ENCODE measurements around the gene TMCO4.

Gene TMCO4

DNA sequence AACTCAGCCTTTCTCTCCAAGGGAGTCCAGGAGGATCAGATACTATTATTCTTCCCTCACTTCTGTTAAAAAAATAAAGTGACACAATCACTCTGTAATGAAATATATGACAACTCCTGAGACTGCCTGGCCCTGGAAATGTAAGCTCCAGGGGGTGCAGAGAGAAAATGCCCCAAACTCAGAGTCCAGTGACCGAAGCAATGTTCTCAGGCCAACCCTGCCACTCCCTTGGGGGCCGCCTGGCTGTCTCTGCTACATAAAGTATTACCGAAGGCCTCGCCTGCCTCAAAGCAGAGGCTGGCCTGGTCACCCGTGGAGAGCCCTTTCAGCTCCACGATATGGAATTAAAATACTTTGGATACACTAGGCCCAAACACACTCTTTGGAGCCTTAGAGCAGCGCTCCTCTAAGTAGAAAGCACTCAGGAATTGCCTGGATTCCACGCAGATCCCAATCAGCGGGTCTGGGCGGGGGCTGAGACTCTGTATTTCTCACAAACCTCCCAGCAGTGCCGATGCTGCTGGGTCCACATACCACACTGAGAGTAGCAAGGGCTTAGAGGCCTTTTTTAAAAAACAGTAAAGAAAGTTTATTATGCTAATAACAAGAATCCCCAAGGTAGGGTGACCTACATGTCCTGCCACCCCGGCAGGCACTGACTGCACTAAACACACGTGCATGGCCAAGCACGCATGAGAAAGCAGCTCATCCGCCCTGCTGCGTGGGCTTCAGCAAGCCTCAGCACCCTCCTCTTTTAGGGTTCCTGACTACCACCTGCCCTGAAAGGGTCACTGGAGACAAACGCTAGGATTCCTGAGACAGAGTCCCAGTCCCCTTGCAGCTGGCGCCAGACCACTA lies 31.1 kb downstream of the TMCO4 start:
- Histone ChIP-seq H3K27me3 (ENCODE audit: control insufficient read depth in 1 of 2, insufficient read depth in 2 of 2, low read length in 2 of 2) (no peaks in the 10 kb centered on the region), H3K4me1 (ENCODE audit: control insufficient read depth in 1 of 2, insufficient read depth in 2 of 2, low read length in 2 of 2) (peaks cover 4 to 18% of the 10 kb centered on the region in 2 donors)

GRCh38 chr1:19765623-19766022 lies 34.1 kb downstream of the TMCO4 start:
- no peak overlapping the region for H3K4me3 ChIP-seq (ENCODE audit: low read depth in 1 of 2, low read length in 2 of 2)
- peak overlapping the region; percentile 3 for H3K27ac ChIP-seq (ENCODE audit: low read depth, low read length)
- H3K36me3 ChIP-seq (ENCODE audit: control insufficient read depth in 1 of 2, insufficient read depth in 2 of 2, low read length in 2 of 2), result peaks cover 7 to 22% of the 10 kb centered on the region in 2 donors

More for the DNA sequence above, 31.1 kb downstream of the TMCO4 start:
- H3K9me3 ChIP-seq (ENCODE audit: control insufficient read depth in 1 of 2, low read length in 2 of 2), result no peaks in the 10 kb centered on the region
- H3K36me3 ChIP-seq (ENCODE audit: control insufficient read depth in 1 of 2, insufficient read depth in 2 of 2, low read length in 2 of 2), result peaks cover 13 to 43% of the 10 kb centered on the region in 2 donors
- no peak overlapping the region for H3K4me3 ChIP-seq (ENCODE audit: low read depth in 1 of 2, low read length in 2 of 2)
- H3K27ac ChIP-seq (ENCODE audit: low read depth, low read length), result no peak overlapping the region
- H3K9ac ChIP-seq (ENCODE audit: low read depth in 1 of 2, low read length in 2 of 2), result no peak overlapping the region

GRCh38 chr1:19764848-19765247 lies 34.9 kb downstream of the TMCO4 start:
- H3K27ac ChIP-seq (ENCODE audit: low read depth, low read length), result peak overlapping the region; percentile 13
- no peak overlapping the region for H3K4me3 ChIP-seq (ENCODE audit: low read depth in 1 of 2, low read length in 2 of 2)
- H3K36me3 ChIP-seq (ENCODE audit: control insufficient read depth in 1 of 2, insufficient read depth in 2 of 2, low read length in 2 of 2), result peaks cover 3 to 14% of the 10 kb centered on the region in 2 donors

More at GRCh38 chr1:19765623-19766022, 34.1 kb downstream of the TMCO4 start:
- no peak overlapping the region for H3K9ac ChIP-seq (ENCODE audit: low read depth in 1 of 2, low read length in 2 of 2)
- H3K4me1 ChIP-seq (ENCODE audit: control insufficient read depth in 1 of 2, insufficient read depth in 2 of 2, low read length in 2 of 2), result peaks cover 4 to 21% of the 10 kb centered on the region in 2 donors
- H3K9me3 ChIP-seq (ENCODE audit: control insufficient read depth in 1 of 2, low read length in 2 of 2), result no peaks in the 10 kb centered on the region
- H3K27me3 ChIP-seq (ENCODE audit: control insufficient read depth in 1 of 2, insufficient read depth in 2 of 2, low read length in 2 of 2), result no peaks in the 10 kb centered on the region

GRCh38 chr1:19762175-19762779 lies 37.4 kb downstream of the TMCO4 start:
- no peak overlapping the region for H3K4me3 ChIP-seq (ENCODE audit: low read depth in 1 of 2, low read length in 2 of 2)
- peaks cover 31 to 44% of the 10 kb centered on the region in 2 donors for H3K4me1 ChIP-seq (ENCODE audit: control insufficient read depth in 1 of 2, insufficient read depth in 2 of 2, low read length in 2 of 2)
- no peaks in the 10 kb centered on the region for H3K27me3 ChIP-seq (ENCODE audit: control insufficient read depth in 1 of 2, insufficient read depth in 2 of 2, low read length in 2 of 2)
- peaks cover 3 to 8% of the 10 kb centered on the region in 2 donors for H3K36me3 ChIP-seq (ENCODE audit: control insufficient read depth in 1 of 2, insufficient read depth in 2 of 2, low read length in 2 of 2)
- H3K27ac ChIP-seq (ENCODE audit: low read depth, low read length), result no peak overlapping the region
- H3K9me3 ChIP-seq (ENCODE audit: control insufficient read depth in 1 of 2, low read length in 2 of 2), result no peaks in the 10 kb centered on the region
- no peak overlapping the region for H3K9ac ChIP-seq (ENCODE audit: low read depth in 1 of 2, low read length in 2 of 2)

More at GRCh38 chr1:19764848-19765247, 34.9 kb downstream of the TMCO4 start:
- H3K4me1 ChIP-seq (ENCODE audit: control insufficient read depth in 1 of 2, insufficient read depth in 2 of 2, low read length in 2 of 2), result peaks cover 9 to 22% of the 10 kb centered on the region in 2 donors
- H3K9me3 ChIP-seq (ENCODE audit: control insufficient read depth in 1 of 2, low read length in 2 of 2), result no peaks in the 10 kb centered on the region
- no peak overlapping the region for H3K9ac ChIP-seq (ENCODE audit: low read depth in 1 of 2, low read length in 2 of 2)
- H3K27me3 ChIP-seq (ENCODE audit: control insufficient read depth in 1 of 2, insufficient read depth in 2 of 2, low read length in 2 of 2), result no peaks in the 10 kb centered on the region

DNA sequence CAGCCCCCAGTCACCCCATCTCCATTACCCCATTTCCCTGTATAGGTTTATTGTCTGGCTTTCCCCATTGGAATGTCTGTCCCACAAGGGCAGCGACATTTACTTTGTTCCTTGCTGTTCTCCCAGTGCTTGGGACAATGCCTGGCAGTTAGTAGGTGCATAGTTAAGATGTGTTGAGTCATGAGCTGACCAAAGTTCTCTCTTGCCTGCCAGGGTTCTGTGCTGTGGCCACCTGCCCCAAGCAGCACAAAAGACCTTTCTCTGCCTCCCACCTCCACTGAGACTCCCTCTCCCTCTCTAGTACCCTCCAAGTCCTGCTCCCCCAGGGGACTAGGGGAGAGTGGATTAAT lies 40.0 kb downstream of the TMCO4 start:
- Histone ChIP-seq H3K4me1 (ENCODE audit: control insufficient read depth in 1 of 2, insufficient read depth in 2 of 2, low read length in 2 of 2) (peaks cover 35 to 46% of the 10 kb centered on the region in 2 donors), H3K4me3 (ENCODE audit: low read depth in 1 of 2, low read length in 2 of 2) (no peak overlapping the region), H3K27ac (ENCODE audit: low read depth, low read length) (no peak overlapping the region), H3K36me3 (ENCODE audit: control insufficient read depth in 1 of 2, insufficient read depth in 2 of 2, low read length in 2 of 2) (peaks cover 0 to 4% of the 10 kb centered on the region in 2 donors), H3K27me3 (ENCODE audit: control insufficient read depth in 1 of 2, insufficient read depth in 2 of 2, low read length in 2 of 2) (no peaks in the 10 kb centered on the region), H3K9me3 (ENCODE audit: control insufficient read depth in 1 of 2, low read length in 2 of 2) (no peaks in the 10 kb centered on the region), H3K9ac (ENCODE audit: low read depth in 1 of 2, low read length in 2 of 2) (peak overlapping the region in 1 of 2 donors; percentile 43)

DNA sequence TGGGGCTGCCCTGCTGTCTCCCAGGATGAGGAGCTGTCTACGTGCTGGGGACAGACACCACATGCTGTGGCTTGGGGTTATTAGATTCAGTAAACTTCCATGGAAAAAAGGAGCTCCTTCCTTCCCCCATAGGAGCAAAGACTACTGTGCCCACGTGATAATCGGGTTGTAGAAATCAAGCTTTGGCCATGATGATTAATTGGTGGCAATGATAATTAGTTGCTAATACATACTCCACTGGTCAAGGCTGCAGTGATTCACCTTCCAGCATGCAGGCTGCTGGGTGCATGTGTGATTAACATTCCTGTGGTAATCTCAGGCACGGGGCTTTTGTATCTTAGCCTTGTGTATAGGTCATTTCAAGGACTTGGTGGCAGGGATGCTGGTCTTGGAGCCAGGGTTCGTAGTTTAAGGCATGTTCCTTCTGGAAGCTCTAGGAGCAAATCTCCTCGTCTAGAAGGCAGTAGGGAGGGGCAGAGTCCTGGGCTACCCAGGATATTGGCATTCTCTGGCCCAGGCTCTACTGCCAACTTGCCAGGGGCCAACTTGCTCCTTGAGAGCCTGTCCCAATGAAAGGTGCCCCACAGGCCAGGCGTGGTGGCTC lies 41.4 kb downstream of the TMCO4 start:
- Histone ChIP-seq H3K36me3 (ENCODE audit: control insufficient read depth in 1 of 2, insufficient read depth in 2 of 2, low read length in 2 of 2) (peaks cover 0 to 7% of the 10 kb centered on the region in 2 donors), H3K9ac (ENCODE audit: low read depth in 1 of 2, low read length in 2 of 2) (peak overlapping the region; percentile 35 to 38), H3K9me3 (ENCODE audit: control insufficient read depth in 1 of 2, low read length in 2 of 2) (no peaks in the 10 kb centered on the region), H3K4me1 (ENCODE audit: control insufficient read depth in 1 of 2, insufficient read depth in 2 of 2, low read length in 2 of 2) (peaks cover 42 to 48% of the 10 kb centered on the region in 2 donors), H3K4me3 (ENCODE audit: low read depth in 1 of 2, low read length in 2 of 2) (no peak overlapping the region), H3K27ac (ENCODE audit: low read depth, low read length) (peak overlapping the region; percentile 55), H3K27me3 (ENCODE audit: control insufficient read depth in 1 of 2, insufficient read depth in 2 of 2, low read length in 2 of 2) (no peaks in the 10 kb centered on the region)

- H3K4me1 ChIP-seq (ENCODE audit: control insufficient read depth in 1 of 2, insufficient read depth in 2 of 2, low read length in 2 of 2), result peaks cover 42 to 51% of the 10 kb centered on the region in 2 donors
- H3K27me3 ChIP-seq (ENCODE audit: control insufficient read depth in 1 of 2, insufficient read depth in 2 of 2, low read length in 2 of 2), result no peaks in the 10 kb centered on the region
- H3K9me3 ChIP-seq (ENCODE audit: control insufficient read depth in 1 of 2, low read length in 2 of 2), result no peaks in the 10 kb centered on the region
- H3K36me3 ChIP-seq (ENCODE audit: control insufficient read depth in 1 of 2, insufficient read depth in 2 of 2, low read length in 2 of 2), result peaks cover 0 to 7% of the 10 kb centered on the region in 2 donors
- H3K27ac ChIP-seq (ENCODE audit: low read depth, low read length), result peak overlapping the region; percentile 24
- no peak overlapping the region for H3K4me3 ChIP-seq (ENCODE audit: low read depth in 1 of 2, low read length in 2 of 2)
- peak overlapping the region; percentile 26 to 38 for H3K9ac ChIP-seq (ENCODE audit: low read depth in 1 of 2, low read length in 2 of 2)
These were observed 42.1 kb downstream of the TMCO4 start for GRCh38 chr1:19757641-19758040.

- no peak overlapping the region for H3K4me3 ChIP-seq (ENCODE audit: low read depth in 1 of 2, low read length in 2 of 2)
- peaks cover 0 to 7% of the 10 kb centered on the region in 2 donors for H3K36me3 ChIP-seq (ENCODE audit: control insufficient read depth in 1 of 2, insufficient read depth in 2 of 2, low read length in 2 of 2)
- peak overlapping the region in 1 of 2 donors; percentile 3 for H3K9ac ChIP-seq (ENCODE audit: low read depth in 1 of 2, low read length in 2 of 2)
- H3K4me1 ChIP-seq (ENCODE audit: control insufficient read depth in 1 of 2, insufficient read depth in 2 of 2, low read length in 2 of 2), result peaks cover 49 to 56% of the 10 kb centered on the region in 2 donors
- H3K27ac ChIP-seq (ENCODE audit: low read depth, low read length), result no peak overlapping the region
- H3K27me3 ChIP-seq (ENCODE audit: control insufficient read depth in 1 of 2, insufficient read depth in 2 of 2, low read length in 2 of 2), result no peaks in the 10 kb centered on the region
- H3K9me3 ChIP-seq (ENCODE audit: control insufficient read depth in 1 of 2, low read length in 2 of 2), result no peaks in the 10 kb centered on the region
These were observed 43.2 kb downstream of the TMCO4 start for GRCh38 chr1:19756480-19756879.

- Histone ChIP-seq H3K27ac (ENCODE audit: low read depth, low read length) (peak overlapping the region; percentile 74), H3K9me3 (ENCODE audit: control insufficient read depth in 1 of 2, low read length in 2 of 2) (no peaks in the 10 kb centered on the region), H3K4me1 (ENCODE audit: control insufficient read depth in 1 of 2, insufficient read depth in 2 of 2, low read length in 2 of 2) (peaks cover 50 to 71% of the 10 kb centered on the region in 2 donors), H3K36me3 (ENCODE audit: control insufficient read depth in 1 of 2, insufficient read depth in 2 of 2, low read length in 2 of 2) (peaks cover 0 to 14% of the 10 kb centered on the region in 2 donors), H3K27me3 (ENCODE audit: control insufficient read depth in 1 of 2, insufficient read depth in 2 of 2, low read length in 2 of 2) (no peaks in the 10 kb centered on the region), H3K9ac (ENCODE audit: low read depth in 1 of 2, low read length in 2 of 2) (peak overlapping the region in 1 of 2 donors; percentile 60), H3K4me3 (ENCODE audit: low read depth in 1 of 2, low read length in 2 of 2) (no peak overlapping the region)
These were observed 45.2 kb downstream of the TMCO4 start for GRCh38 chr1:19754482-19754881.

All from duodenal mucosa (tissue), 2 donors.